Sciatic nerve (tissue), 2 donors: ENCODE results near the gene MC5R. TPM values are rescaled to one million over a fixed set of nuclear protein-coding genes. Genes with fewer than 3 reads are reported as not detected.
"Not testable (repeated sequence)": the region's sequence is repeated elsewhere in the genome, so short reads cannot be mapped to it uniquely, and the experiment has no call there.

ENCODE experiments used
- ATAC-seq: fragments of 200-7000 bp; cut with Tn5 transposase; one replicate; pipeline ENCODE4 v1.9.1; 2020; ENCODE audit warnings: mild to moderate bottlenecking, moderate library complexity
- DNase-seq: peaks from one replicate; pipeline ENCODE4 v3.0.0-alpha.2; 2020; ENCODE audit warnings: low spot score
- intact Hi-C: fragments of 100-400 bp; cut with DNase I; formaldehyde crosslinking; loops from one replicate; pipeline ENCODE4 v1.14.2; 2022
- total RNA-seq: library from RNA; stranded (reverse); fragmentation: NEBNext Ultra II Directional; extraction: Animal tissue kit (Norgen Biotek cat#: 25700); gene quantifications from one replicate; pipeline ENCODE4 v1.2.1, GENCODE V29; 2021
- donor health status: DM: no; HTN: no; CAD: no.
- donor health status: DM: no; HTN: no; CAD: no.

Gene MC5R
- total RNA-seq, 1 donor from 2014 or later, result not detected

DNA sequence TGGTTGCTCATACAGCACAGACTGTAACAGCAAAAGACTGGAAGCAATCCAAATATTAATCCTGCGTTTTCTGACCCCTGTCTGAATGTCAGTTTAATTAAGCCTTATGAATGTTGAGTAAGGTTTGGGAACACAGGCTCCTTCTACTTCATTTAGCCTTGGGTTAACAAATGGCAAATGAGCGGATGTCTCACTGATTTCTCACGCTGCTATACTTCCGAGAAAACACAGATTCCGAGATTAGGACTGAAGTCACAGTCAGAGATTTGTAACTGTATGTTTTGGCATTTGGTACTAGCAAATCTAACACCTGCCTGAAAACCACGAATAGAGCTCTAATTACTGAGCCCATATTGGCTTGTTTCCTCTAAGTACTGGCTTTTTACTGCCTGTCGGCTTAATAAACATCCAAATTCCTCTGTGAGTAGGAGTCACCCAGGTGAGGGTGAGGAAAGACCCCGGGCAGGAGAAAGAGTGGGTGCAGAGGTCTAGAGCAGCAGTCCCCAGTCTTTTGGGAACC, 10.6 kb downstream of the MC5R start:
- ATAC-seq (no peak), DNase-seq (no peak)
- intact Hi-C loops, result loop anchor here (1.0 kb wide), 1 partner anchor 17 kb away; no protein-coding TSS in a partner anchor

DNA sequence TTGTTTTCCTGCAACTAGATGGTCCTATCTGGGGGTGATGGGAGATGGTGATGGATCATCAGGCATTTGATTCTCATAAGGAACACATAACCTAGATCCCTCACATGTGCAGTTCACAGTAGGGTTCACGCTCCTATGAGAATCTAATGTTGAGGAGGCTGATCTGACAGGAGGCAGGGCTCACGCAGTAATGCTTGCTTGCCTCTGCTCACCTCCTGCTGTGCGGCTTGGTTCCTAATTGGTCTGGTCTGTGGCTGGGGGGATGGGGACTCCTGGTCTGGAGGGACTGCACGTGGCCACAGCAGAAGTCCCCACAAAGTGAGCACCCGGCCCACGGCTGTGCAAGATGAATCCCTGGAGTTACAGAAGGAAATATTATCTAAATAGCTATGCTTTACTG, 11.3 kb downstream of the MC5R start:
- intact Hi-C loops, result no loop called here
- DNase-seq, result no peak
- no peak for ATAC-seq

DNA sequence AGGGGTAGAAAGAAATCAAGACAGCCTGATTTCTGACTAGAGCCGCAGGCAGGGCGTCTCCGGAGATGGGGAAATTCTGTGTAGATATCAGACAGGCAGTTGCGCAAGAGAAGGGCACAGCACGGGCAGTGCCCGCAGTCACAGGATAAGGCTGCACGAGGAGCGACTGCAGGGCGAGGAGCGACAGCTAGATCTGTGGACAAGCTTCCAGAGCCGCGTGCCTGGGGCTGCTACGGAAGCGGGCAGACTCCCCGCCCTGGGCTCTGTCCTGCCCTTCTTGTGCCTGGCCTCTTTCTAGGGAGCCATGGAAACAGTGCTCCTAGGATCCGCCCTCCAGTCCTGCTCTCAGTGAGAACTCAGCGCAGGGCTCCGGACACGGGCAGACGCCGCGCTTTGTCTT, 12.6 kb downstream of the MC5R start:
- no peak for DNase-seq
- intact Hi-C loops, result no loop called here
- no peak for ATAC-seq

DNA sequence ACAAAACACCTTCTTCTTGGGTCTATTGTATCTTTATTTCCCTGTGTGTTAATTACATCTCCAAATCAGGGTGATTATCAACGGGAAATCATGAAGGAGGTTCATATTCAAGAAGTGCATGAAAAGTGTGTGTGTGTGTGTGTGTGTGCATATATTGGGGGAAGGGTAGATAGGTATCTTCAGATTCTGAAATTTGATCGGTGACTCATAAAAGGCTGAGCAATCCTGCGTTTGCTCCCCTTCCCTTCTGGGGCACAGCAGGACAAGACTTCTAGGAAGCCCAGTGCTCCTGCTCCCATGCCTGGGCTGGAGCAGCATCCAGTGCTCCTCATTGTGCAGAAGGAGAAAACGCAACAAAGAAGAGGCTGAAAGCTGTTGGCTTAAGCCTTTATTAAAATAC, 25.8 kb downstream of the MC5R start:
- ATAC-seq (no peak), DNase-seq (no peak)
- intact Hi-C loops, result no loop called here

DNA sequence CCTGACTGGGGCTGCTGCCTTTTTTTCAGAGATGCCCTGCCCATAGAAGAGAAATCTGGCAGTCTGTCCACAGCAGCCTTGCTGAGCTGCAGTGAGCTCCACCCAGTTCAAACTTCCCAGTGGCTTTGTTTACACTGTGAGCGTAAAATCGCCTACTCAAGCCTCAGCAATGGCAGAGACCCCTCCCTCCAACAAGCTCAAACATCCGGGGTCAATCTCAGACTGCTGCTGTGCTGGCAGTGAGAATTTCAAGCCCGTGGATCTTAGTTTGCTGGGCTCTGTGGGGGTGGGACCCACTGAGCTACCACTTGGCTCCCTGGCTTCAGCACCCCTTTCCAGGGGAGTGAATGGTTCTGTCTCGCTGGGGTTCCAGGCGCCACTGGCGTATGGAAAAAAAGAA, 38.9 kb downstream of the MC5R start:
- ATAC-seq, intact Hi-C loops, DNase-seq: not testable (repeated sequence)

DNA sequence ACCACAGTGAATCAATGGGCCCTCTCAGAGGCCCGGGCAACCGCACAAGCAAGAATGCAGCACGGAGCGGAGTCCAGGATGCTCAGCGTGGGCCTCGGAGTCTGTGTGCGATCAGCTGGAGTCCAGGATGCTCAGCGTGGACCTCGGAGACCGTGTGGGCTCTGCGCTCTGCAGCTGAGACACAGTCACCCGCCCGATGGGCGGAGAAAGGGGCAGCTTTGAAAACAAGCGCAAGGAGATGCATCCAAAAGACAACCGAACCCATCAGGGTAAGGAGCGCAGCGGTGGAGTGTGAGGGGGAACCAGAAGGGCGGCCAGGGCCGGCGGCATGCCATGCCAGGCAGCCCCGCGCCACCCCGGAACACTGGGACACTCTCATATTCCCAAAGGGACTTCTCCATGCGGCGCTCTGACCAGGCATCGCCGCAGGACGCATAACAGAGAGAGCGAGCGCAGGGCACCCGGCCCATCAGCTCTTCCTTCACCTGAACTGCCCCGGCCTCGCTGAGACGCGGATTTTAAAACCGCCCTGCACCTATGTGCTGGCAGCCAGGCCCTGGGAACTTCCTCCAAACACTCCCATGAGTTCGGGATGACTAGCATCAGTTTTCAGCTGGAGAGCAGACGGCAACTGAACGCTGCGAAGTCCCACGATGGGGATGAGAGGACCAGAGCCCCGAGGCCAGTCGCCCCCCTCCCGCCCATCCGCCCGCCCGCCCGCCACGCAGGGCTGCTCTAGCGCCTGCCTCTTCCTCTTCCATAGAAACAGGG, 44.7 kb downstream of the MC5R start:
- intact Hi-C loops, result no loop called here
- no peak for ATAC-seq

DNA sequence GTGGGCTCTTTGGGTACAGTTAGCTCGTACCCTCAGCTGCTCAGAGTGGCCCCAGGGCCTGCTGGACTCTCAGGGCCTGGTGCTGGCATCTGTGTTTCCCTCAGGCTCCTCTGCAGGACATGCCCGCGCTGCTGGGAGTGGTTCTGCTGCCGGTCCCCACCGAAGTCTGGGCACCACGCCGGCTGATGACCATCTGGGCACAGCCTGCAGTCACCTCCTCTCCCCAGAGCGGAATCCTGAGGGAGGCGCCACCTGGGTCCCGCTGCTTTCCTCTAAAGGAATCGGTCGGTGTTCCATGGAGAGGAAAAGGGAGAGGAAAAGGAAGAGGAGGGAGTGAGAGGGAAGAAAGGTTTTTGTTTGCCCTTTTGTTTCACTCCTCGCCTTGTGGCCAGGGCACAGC, 47.8 kb downstream of the MC5R start:
- ATAC-seq (no peak), DNase-seq (no peak)
- intact Hi-C loops, result no loop called here

More for the DNA sequence above, 44.7 kb downstream of the MC5R start:
- no peak for DNase-seq

DNA sequence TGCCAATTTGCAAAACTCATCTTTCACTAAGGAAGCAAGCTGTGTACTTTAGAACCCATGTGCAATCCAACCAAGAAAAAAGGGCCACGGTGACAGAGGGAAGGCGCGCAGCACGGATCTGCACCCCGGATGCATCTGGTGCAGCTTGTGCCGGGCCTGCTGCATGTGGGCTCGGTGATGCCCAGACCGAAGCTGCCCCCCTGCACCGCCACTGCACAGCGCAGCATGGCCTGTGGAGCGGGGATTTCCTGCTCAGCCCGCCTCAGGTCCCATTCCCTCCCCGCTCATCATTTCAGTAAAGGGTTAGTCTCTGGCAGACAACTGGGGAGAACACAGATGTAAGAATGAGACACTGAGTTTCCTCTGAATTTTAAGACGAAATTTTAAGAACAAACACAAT, 48.4 kb downstream of the MC5R start:
- ATAC-seq, result no peak
- no peak for DNase-seq
- intact Hi-C loops, result no loop called here

DNA sequence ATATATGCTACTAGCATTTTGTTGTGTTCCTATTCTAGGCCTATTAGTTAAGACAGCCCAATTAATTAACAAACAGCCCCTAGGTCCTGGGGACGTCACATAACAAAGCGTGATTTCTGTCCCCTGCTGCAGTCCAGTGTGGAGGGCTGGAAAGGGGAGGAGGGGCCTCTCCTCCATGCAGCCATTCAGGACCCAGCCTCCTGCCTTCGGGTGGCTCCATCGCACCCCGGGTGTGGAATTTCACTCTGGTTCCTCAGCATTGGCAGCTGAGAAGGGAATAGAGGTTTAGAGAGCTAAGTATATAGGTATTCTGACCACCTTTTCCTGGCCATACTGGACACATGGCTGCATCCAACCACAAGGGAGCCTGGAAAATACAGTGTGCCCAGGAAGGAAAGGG, 49.0 kb downstream of the MC5R start:
- DNase-seq, result no peak
- intact Hi-C loops, result no loop called here

DNA sequence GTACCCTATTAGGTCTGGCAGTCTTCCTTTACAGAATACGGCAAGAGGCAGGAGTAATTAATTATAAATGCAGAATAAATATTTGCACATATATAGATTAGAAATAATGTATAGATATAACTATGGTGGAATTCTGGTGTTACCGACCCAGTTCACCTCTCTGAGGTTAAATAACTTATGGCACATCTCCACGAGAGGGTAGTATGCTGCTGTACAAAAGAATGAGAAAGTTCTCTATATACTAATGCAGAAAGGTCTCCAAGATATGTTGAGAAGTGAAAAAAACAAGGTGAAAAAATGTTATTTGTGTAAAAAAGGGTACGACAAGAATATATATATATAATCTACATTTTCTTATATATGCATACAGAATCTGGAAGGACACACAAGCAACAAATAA, 50.6 kb downstream of the MC5R start:
- no peak for DNase-seq
- intact Hi-C loops, result no loop called here
- ATAC-seq, result no peak

More for the DNA sequence above, 49.0 kb downstream of the MC5R start:
- ATAC-seq, result no peak

Other genes starting within 250 kb of the MC5R start
- gene FAM210A, start 97.6 kb upstream of the MC5R start, total RNA-seq, result 15.1 TPM
- gene RNMT, start 97.5 kb upstream of the MC5R start, total RNA-seq, result 37.2 TPM
- gene MC2R, start 91.4 kb downstream of the MC5R start, total RNA-seq, result not detected